Measurements from ENCODE around the gene TMEM151B. TPM values are rescaled to one million over a fixed set of nuclear protein-coding genes. Genes with fewer than 3 reads are reported as not detected.

TMEM151B gene
- total and polyA plus RNA-seq, 7 donors: 0.16 to 1.1 (median 0.63) TPM; not detected in 2

DNA sequence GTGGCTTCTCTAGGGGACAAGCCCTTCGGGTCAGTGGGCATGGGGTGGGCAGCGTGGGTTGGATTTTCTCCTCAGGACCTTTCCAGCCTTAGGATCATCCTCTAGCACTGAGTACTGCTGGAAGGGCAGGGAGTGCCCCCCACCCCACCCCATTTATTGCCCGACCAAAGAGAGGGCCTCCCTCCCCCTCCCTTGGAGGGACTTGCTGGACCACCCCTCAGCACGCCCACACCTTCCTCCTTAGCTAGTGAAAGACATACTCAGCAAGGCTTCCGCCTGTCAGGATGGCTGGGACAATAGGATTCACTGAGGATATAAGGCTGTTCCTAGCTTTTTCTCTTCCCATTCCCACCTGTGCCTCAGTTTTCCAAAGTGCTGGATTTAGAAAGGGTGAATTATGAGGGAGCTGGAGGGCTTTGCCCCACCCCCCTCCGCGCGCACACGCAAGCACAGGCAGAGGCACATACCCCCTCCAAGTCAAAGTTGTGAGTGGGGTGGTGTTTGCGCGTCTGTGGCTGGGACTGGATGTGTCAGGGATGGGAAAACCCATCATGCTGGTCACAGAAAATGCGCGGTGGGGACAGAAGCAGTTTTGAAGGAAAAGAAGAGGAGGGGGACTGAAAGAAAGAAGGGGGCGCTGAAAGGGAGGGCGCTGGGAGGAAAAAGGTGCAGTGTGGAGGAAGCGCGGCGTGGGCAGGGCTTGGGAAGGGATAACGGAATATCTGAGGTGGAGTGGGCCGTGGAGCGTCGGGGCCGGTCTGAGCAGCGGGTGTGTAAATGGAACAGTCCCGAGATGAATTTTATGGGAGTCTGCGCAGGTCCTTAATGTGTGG lies 47.5 kb upstream of the TMEM151B start:
- intact Hi-C loops (cut with DNase I): loop anchor here (5.0 kb wide), 2 partner anchors 95 to 450 kb away; partner anchors contain the start of genes MRPL14, TMEM63B and VEGFA
- H3K27me3 ChIP-seq: no peaks in the 10 kb centered on the region
- no peaks in the 10 kb centered on the region for H3K36me3 ChIP-seq
- DNase-seq: peak; percentile 73
- no peak for TF ChIP-seq EP300 (IDR thresholded peaks at IDR 0.05)
- TF ChIP-seq POLR2A (IDR thresholded peaks at IDR 0.05): no peak
- TF ChIP-seq, protein P1, sequence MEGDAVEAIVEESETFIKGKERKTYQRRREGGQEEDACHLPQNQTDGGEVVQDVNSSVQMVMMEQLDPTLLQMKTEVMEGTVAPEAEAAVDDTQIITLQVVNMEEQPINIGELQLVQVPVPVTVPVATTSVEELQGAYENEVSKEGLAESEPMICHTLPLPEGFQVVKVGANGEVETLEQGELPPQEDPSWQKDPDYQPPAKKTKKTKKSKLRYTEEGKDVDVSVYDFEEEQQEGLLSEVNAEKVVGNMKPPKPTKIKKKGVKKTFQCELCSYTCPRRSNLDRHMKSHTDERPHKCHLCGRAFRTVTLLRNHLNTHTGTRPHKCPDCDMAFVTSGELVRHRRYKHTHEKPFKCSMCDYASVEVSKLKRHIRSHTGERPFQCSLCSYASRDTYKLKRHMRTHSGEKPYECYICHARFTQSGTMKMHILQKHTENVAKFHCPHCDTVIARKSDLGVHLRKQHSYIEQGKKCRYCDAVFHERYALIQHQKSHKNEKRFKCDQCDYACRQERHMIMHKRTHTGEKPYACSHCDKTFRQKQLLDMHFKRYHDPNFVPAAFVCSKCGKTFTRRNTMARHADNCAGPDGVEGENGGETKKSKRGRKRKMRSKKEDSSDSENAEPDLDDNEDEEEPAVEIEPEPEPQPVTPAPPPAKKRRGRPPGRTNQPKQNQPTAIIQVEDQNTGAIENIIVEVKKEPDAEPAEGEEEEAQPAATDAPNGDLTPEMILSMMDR (IDR thresholded peaks at IDR 0.05): no peak
- TF ChIP-seq POLR2AphosphoS5 (IDR thresholded peaks at IDR 0.05): no peak
- peaks cover 0 to 94% (median 89%) of the 10 kb centered on the region in 4 donors for H3K4me1 ChIP-seq
- whole genome bisulfite sequencing, 2 donors: 17 to 28% methylated on average over 26 of the region's 26 CpGs
- peak overlapping the region; percentile 94 to 98 (median 97) for H3K27ac ChIP-seq
- H3K9me3 ChIP-seq: no peaks in the 10 kb centered on the region
- peak overlapping the region; percentile 63 to 78 (median 68) for H3K4me3 ChIP-seq

DNA sequence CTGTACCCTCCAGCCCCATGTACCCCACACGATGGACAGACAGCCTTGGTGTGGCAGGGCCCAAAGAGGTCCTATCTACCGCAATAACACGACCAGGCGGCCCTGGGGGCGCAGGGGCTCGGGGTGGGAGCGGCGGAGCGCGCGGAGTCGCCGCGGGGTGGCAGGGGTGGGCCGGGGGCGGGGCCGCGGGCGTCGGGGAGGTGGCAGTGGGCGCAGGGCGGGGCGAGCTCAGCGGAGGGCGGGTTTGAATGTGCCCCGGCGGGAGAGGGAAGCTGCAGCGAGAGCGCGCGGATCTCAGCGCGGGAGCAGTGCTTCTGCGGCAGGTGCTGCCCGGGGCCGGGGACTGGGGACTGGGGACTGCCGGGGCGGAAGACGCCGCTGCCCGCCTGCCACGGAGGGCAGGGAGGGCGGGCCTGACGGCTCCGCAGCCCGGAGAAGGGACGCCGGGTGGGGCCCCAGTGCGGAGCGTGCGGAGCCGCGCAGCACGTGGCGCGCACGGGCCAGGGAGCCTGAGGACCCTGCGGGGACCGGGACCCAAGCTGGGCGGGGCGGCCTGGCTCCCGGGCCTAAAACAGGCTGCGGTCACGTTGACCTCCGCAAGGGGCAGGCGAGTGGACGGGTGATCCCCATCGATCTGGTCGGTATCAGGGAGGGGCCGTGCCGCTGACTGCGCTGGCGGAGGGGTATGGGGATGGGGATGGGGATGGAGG lies 46.8 kb upstream of the TMEM151B start, which contains the start of gene SLC29A1:
Gene SLC29A1, plus strand, starts transcription at position 277 of the 710 bp plus-strand sequence. CDS start 3,719 bp downstream, outside the sequence.
- TF ChIP-seq, protein P1 (IDR thresholded peaks at IDR 0.05): peak in 1 of 4 experiments; percentile 20
- no peak for TF ChIP-seq EP300 (IDR thresholded peaks at IDR 0.05)
- TF ChIP-seq POLR2A (IDR thresholded peaks at IDR 0.05): no peak
- TF ChIP-seq POLR2AphosphoS5 (IDR thresholded peaks at IDR 0.05): peak; percentile 82 to 90 (median 88)
- Histone ChIP-seq H3K27me3 (no peaks in the 10 kb centered on the region), H3K9me3 (no peaks in the 10 kb centered on the region), H3K27ac (peak within 1 kb of the TSS; percentile 94 to 98 (median 97)), H3K36me3 (no peaks in the 10 kb centered on the region), H3K4me3 (peak within 1 kb of the TSS; percentile 63 to 78 (median 68)), H3K4me1 (peaks cover 0 to 94% (median 89%) of the 10 kb centered on the region in 4 donors)
- WGBS, 2 donors: 1% methylated on average over 73 of the region's 73 CpGs
- intact Hi-C loops (cut with DNase I): loop anchor here (5.0 kb wide), 2 partner anchors 96 to 451 kb away; partner anchors contain the start of genes MRPL14, TMEM63B and VEGFA
- peak; percentile 91 for DNase-seq

DNA sequence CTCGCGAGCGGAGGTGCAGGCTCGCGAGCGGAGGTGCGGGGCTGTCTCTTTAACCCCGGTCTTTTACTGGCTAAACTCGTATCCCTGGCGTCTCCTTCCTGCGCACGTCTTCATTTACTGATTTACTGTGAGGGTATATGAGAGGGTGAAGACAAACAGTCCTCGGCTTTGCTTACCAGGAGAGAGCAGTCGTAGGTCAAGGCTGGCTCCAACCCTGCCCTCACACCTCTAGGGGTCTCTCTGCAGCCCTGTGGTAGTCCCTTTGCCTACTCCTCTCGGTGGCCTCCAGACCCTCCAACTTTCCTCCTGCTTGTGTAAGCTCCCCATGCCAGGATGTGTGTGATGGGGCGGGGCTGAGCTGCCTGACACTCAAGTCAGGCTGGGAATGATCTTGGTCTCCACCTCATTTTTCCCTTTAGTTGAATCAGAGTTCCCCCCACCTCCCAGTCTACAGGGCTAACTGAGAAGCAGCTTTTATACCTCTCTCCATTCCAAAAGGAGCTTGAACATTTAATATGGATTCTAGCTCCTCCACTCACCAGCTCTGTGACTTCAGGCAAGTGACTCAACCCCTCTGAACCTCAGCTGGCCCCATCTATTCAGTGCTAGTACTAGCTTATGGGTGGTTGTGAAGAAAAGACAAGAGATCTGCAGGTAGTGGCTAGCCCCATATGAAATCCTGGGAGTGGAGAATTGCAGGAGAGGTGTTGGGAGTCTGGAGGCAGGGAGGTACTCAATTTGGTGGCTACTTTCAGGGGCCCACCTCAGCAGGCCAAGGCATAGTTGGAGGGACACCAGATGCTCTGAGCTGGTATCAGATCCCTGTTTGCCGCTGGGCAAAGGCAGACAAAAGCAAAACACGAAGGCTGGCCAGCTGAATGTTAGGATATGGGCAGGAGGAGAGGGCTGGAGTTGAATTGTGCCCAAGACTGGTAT lies 46.0 kb upstream of the TMEM151B start:
- Histone ChIP-seq H3K27me3 (no peaks in the 10 kb centered on the region), H3K36me3 (peaks cover 0 to 5% (median under 1%) of the 10 kb centered on the region in 4 donors), H3K4me3 (peak overlapping the region; percentile 63 to 78 (median 68)), H3K4me1 (peaks cover 0 to 94% (median 91%) of the 10 kb centered on the region in 4 donors), H3K9me3 (no peaks in the 10 kb centered on the region), H3K27ac (peak overlapping the region; percentile 94 to 98 (median 97))
- 7 to 13% methylated on average over 18 of the region's 18 CpGs for WGBS, 2 donors
- peak; percentile 75 for DNase-seq
- TF ChIP-seq, protein P1 (IDR thresholded peaks at IDR 0.05): no peak
- no peak for TF ChIP-seq POLR2A (IDR thresholded peaks at IDR 0.05)
- TF ChIP-seq POLR2AphosphoS5 (IDR thresholded peaks at IDR 0.05): peak in 2 of 4 donors; percentile 2 to 25
- no peak for TF ChIP-seq EP300 (IDR thresholded peaks at IDR 0.05)
- intact Hi-C loops (cut with DNase I): loop anchor here (5.0 kb wide), 2 partner anchors 97 to 452 kb away; partner anchors contain the start of genes MRPL14, TMEM63B and VEGFA

DNA sequence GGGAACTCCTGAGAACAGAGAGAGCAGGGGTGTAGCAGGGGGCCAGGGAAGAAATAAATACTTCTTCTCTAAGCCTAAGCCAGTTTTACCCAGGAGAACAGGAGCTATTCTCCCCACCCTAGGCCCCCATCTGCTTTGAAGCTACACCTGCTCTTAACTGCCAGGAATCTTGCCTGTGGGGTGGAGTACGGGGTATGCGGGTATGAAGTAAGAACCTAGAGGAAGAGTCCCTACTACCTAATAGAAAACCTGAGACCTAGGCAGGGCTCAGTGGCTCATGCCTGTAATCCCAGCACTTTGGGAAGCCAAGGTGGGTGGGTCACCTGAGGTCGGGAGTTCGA lies 45.3 kb upstream of the TMEM151B start:
- Histone ChIP-seq H3K4me3 (peak overlapping the region; percentile 63 to 78 (median 68)), H3K36me3 (peaks cover 6 to 12% (median 7%) of the 10 kb centered on the region in 4 donors), H3K4me1 (peaks cover 0 to 95% (median 93%) of the 10 kb centered on the region in 4 donors), H3K27ac (peak overlapping the region; percentile 94 to 98 (median 97)), H3K27me3 (no peaks in the 10 kb centered on the region), H3K9me3 (no peaks in the 10 kb centered on the region)
- 61 to 81% methylated on average over 4 of the region's 4 CpGs for WGBS, 2 donors
- no peak for DNase-seq
- intact Hi-C loops (cut with DNase I): loop anchor here (5.0 kb wide), 2 partner anchors 98 to 453 kb away; partner anchors contain the start of genes MRPL14, TMEM63B and VEGFA
- TF ChIP-seq, protein P1 (IDR thresholded peaks at IDR 0.05): no peak
- no peak for TF ChIP-seq EP300 (IDR thresholded peaks at IDR 0.05)
- no peak for TF ChIP-seq POLR2AphosphoS5 (IDR thresholded peaks at IDR 0.05)
- no peak for TF ChIP-seq POLR2A (IDR thresholded peaks at IDR 0.05)

Data from sigmoid colon (tissue), 7 donors.